Anterior cingulate cortex (tissue), 58 donors: Measurements from ENCODE around the gene OSGIN1.

ENCODE experiments used
- DNase-seq, 58 donors: peaks; one replicate each; lab custom pipeline; 2025; lab: John Stamatoyannopoulos, UW

The OSGIN1 gene

DNA sequence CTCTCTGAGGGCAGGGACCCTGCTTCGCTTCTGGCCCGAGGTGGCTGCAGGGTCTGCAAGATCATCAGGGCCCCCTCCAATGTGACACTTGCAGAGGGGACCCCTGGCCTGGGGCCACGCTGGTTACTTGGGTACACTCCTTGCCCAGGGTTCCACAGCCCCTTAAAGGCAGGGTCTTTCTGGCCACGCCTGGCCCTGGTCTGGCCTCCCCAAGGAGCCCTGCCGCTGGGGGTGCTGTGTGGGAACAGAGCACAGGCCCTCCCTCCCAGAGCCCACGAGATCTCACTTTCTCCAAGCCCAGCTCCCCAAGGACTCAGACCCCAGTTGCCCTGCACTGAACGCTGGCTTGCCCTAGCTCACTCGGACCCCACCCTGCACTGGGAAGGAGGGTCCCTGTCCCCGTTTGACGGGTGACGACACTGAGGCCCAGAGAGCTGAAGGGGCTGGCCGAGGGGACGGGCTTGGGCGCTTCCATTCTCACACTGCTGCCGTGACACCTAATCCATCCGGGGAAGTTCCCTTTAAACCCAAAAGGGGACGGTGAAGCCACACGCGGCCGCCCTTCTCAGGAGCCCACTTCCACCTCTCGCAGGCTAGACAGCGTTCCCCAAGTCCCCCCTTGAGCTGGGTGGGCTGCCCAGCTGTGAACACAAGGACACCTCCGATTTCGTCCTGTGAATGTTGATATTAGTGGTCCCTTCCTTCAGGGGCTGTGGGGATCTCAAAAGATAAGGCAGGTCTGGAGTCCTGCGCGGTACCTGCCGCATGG lies 26.9 kb upstream of the OSGIN1 start:
- no peak for DNase-seq

GRCh38 chr16:83926726-83927397 lies 26.2 kb upstream of the OSGIN1 start:
- peak in 47 of 58 donors; percentile 7 to 79 (median 39) for DNase-seq

DNA sequence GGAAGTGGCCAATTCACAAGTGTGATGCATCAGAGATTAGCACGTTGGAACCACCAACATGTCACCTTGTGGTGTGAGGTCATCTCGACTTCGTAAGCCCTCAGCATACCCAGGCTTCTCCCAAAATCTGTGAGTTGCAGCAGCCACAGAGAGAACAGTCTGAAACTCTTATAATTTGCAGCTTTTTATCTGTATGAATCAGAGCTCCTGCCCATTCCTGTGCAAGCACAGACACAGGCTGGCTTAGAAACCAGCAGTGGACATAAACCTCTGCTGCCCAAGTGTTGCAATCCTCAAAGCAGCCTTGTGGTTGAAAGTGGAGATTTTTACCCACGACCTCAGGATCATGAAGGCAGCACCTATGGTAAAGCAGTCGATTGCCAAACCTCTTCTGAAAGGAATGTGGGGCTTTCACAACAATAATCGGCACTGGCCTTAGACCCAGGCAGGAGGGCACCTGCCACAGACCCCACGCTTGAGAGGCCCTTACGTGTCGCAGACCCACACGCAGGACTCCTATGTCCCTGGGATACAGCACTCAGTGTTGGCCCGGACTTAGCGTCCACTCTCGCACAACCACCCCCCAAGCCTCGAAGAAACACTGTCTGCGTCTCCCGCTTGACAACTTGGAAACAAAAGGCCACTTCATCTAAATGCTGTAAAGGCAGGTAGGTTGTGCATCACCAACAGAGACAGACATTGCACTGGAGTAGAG lies 24.5 kb upstream of the OSGIN1 start:
- DNase-seq = no peak

DNA sequence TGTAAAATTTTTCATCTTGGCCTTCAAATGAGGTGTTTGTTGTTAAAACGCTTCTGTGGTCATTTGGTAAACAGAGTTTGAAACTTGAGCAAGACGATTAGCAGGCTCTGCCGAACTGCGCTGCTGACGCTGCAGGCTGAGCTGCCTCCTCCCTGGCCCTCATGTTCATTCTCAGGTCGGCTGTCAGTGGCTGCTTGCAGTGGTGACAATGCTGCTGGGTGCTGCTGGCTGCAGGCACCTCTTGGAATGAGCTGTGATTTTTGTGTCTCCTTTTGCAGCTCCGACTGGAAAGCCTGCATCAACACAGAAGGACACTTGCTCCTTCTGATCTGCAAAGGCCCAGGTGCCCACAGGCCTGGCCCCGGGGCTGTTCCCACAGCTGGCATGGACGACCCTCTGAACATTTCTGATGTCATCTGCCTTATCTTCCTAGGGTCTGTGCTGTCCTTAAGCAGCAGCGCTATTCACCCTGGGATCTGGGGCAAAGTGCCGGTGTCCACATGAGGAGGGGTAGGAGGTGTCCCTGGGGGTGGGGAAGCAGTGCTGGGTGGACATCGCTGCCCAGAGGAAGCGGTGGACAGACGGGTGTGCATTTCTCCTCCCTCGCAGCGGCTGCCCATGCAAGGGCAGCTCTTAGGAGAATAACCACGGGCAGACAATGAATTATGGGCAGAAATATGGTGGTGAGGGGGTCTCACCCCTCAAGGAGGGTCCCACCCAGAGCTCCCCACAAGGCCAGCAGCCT lies 23.1 kb upstream of the OSGIN1 start:
- no peak for DNase-seq

GRCh38 chr16:83930730-83931500 lies 22.1 kb upstream of the OSGIN1 start:
- DNase-seq = no peak

- no peak for DNase-seq
These were observed 21.5 kb upstream of the OSGIN1 start for GRCh38 chr16:83931556-83931955.

DNA sequence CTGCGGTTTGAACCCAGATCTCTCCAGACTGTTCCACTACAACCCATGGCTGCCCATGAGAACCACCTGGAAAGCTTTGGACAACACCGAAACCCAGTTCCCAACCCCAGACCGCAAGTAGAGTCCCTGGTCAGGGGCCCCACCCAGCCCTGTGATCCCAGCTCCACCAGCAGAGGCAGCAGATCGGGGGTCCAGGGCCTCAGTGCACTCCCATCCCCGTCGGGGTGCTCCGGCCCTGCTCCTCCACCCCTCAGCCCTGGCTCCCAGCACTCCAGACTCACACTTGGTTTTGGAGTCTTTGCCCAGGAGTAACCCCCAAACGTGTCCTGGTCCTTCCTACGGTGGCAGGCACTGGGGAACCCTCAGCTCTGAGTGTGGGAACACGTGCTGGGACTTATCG lies 20.7 kb upstream of the OSGIN1 start:
- DNase-seq = no peak

GRCh38 chr16:83932955-83933673 lies 19.9 kb upstream of the OSGIN1 start:
- no peak for DNase-seq

DNA sequence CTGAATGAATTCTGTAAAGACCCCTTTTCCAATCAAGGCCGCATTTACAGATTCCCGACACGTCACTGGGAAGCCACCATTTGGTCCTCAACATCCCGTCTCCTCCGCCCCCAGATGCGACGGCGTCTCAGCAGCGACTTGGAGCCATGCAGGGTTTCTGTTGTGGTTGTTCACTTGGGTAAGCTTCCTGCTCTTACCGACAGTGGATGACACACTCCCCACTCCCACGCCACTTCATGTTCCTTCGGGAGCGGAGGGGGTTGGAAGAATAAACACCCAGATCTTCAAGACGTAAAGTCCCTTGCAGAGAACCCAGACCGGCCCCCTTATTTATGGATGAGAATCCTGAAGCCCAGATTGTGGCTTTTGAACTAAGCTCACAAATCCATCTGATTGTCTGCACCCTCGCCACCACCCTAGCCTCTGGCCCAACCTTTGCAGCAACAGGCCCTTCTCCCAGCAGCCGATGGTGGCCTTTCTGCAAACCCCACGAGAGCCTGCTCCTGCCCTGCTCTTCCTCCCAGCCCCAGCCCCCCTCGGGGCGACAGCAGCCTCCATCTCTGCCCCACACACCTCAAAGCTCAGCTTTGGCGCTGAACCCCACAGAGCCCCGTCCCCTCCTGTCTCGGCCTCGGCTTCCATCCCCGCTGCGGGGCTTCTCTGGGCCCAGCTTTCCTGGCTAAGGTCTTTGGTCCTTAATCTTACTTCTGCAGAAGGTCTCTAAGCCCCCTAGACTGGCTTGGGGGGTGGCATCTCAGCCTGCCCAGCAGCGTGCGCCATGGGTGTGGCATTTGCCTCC lies 19.0 kb upstream of the OSGIN1 start:
- peak in 28 of 58 donors; percentile 7 to 73 (median 28) for DNase-seq

DNA sequence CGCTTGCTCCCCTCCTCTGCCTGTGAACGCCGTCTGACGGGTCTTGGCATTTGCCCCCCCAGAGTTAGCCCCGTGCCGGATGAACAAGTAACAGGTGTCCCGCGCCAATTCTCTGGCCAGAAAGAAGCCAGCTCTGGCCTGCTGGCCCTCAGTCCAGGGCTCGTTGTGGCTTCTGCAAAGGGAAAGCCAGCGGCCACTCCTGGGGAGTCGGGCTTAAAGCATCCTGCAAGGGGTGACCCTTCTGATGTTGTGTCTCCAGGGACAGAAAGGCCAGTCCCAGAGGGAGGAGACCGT lies 18.4 kb upstream of the OSGIN1 start:
- DNase-seq = no peak

DNA sequence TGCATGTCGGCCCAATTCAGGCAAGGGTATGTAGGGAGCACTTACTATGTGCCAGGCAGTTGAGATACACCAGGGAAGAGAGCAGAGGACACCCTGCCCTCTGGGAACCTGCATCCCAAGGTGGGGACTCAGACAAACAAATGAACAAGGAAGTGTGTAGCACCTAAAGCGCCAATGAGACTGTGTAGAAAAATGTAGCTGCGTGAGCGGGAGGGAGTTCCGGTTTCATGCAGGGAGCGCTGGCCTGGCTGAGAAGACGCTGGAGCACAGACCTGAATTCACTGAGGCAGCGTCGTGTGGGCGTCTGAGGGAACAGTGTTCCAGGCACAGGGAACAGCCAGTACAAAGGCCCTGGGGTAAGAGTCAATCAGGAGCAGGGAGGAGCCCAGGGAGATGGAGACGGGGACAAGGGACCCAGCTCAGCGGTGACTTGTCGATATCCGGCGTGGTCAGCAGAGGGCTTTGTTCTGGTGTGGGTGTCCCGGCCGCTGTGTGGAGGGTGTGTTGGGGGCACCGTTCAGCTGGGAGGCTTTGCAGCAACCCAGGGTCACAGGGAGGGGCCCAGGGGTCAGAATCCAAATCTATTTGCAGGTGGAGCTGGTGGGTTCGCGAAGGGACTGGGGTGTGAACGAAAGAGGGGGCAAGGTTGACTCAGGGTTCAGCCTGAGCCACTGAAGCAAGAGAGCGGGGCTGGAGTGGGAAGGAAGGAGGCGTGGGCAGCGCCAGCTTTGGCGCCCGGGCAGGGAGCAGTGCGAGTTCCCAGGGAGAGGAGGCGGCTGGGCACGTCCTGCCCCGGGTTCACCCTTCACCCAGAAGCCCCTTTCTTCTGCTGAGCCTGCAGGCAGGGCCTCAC lies 17.8 kb upstream of the OSGIN1 start:
- no peak for DNase-seq

DNA sequence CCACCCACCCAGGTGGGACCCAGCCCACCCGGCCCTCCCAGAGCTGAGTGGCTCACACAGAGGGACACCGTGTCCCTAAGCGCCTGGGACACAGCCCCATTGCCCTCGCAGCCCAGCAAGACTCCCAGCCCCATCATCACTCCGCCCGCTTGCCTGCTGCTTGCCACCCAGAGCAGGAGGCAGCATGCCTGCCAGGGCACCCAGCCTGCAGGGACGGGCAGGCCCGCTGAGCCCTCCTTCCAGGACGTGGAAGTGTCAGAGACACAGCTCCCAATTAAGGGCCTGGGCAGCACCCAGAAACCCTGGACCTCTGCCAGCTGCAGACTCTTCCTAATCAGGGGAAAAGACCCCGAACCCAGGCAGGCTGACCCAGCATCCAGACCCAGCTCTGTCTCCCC lies 17.2 kb upstream of the OSGIN1 start:
- DNase-seq = no peak

- DNase-seq = no peak
These were observed 16.4 kb upstream of the OSGIN1 start for GRCh38 chr16:83936581-83937165.

- no peak for DNase-seq
These were observed 15.8 kb upstream of the OSGIN1 start for GRCh38 chr16:83937267-83937666.

GRCh38 chr16:83937922-83938885 lies 14.8 kb upstream of the OSGIN1 start:
- no peak for DNase-seq

DNA sequence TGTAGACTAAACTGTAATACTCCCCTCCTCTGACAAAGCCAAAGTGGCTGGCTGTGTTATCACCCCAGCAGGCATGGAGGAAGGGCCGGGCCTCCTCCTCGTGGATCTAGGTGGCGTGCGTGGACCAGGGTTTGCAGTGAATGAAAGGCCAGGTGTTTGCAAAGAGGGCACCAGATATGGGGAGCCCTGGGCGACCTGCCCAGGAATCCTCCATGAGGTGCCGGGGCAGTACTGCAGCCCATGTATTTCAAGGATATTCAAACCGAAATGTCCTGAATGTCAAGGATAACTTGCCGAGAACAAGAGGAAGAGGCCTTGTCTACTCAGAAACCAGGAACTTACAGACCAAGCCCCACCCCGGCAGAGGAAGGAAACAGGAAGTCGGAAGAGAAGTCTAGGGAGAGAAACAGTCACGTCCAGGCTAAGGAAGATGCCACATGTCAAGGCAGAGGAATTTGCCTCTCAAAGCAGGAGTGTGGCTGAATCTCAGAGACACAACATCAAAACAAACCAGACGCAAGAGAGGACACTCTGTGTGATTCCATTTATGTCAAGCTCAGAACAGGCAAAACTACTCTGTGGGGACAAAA lies 13.7 kb upstream of the OSGIN1 start:
- no peak for DNase-seq
